HEK293T (cell line): ENCODE data around the gene ZSCAN32.

Experiments
- CTBP1 ChIP-seq: fragments of 450-650 bp; IDR thresholded peaks from 2 replicates; pipeline ENCODE4 v1.6.1; 2016; ENCODE audit warnings: borderline replicate concordance
- FOXM1 ChIP-seq: fragments of 450-650 bp; IDR thresholded peaks from 2 replicates; pipeline ENCODE4 v1.6.1; 2017; ENCODE audit warnings: mild to moderate bottlenecking, borderline replicate concordance

DNA sequence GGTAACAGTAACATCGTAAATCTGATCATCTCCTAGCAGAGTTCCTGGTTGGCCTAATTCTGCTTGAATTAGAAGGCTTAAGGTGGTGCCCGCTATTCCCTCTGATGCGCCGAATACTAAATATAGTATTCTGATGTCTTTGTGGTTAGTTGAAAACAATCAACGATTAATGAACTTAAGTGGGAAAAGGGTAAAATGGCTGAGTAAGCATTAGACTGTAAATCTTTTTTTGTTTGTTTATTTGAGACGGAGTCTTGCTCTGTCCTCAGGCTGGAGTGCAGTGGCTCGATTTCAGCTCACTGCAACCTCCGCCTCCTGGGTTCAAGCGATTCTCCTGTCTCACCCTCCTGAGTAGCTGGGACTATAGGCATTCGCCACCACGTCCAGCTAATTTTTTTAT is 31.7 kb downstream of the ZSCAN32 start:
- no peak for TF ChIP-seq FOXM1
- TF ChIP-seq CTBP1: no peak
